Mesothelial cell of epicardium (in vitro differentiated cells): ENCODE results near the gene RIMBP2. TPM values are rescaled to one million over a fixed set of nuclear protein-coding genes. Genes with fewer than 3 reads are reported as not detected.

ENCODE experiments used
- DNase-seq, 2 experiments: peaks; one replicate each; pipeline ENCODE4 v3.0.0; 2021; ENCODE audit warnings: low spot score in 2 of 2; ENCODE audit not compliant: unreplicated experiment in 2 of 2
- H3K27ac Mint-ChIP-seq: 2 replicates; pipeline ENCODE4 v1.8.0; 2021; ENCODE audit warnings: mixed read lengths
- H3K27me3 Mint-ChIP-seq: 2 replicates; pipeline ENCODE4 v1.8.0; 2021; ENCODE audit warnings: low read depth, mixed read lengths
- H3K36me3 Mint-ChIP-seq: 2 replicates; pipeline ENCODE4 v1.8.0; 2021; ENCODE audit warnings: mixed read lengths
- H3K4me1 Mint-ChIP-seq: 2 replicates; pipeline ENCODE4 v1.8.0; 2021; ENCODE audit warnings: mixed read lengths
- H3K4me3 Mint-ChIP-seq: 2 replicates; pipeline ENCODE4 v1.8.0; 2021; ENCODE audit warnings: mild to moderate bottlenecking, moderate library complexity, mixed read lengths
- H3K9me3 Mint-ChIP-seq: 2 replicates; pipeline ENCODE4 v1.8.0; 2021; ENCODE audit warnings: mixed read lengths
- CTCF ChIP-seq: fragments of 200-600 bp; sonication (generic); IDR thresholded peaks from one replicate; pipeline ENCODE4 v1.5.0; 2021; ENCODE audit warnings: antibody characterized with exemption; ENCODE audit not compliant: unreplicated experiment
- total RNA-seq: library from RNA; stranded (reverse); gene quantifications from 3 replicates; pipeline ENCODE4 v1.2.1, GENCODE V29; 2021

RIMBP2 gene
- total RNA-seq, 1 donor from 2014 or later: 8.6 TPM

GRCh38 chr12:130556486-130557055, 159.5 kb downstream of the RIMBP2 start:
- H3K9me3 Mint-ChIP-seq: peaks cover under 1% of the 10 kb centered on the region
- no peaks in the 10 kb centered on the region for H3K4me1 Mint-ChIP-seq
- H3K27me3 Mint-ChIP-seq: peaks cover 22% of the 10 kb centered on the region
- no peaks in the 10 kb centered on the region for H3K36me3 Mint-ChIP-seq
- no peak overlapping the region for H3K27ac Mint-ChIP-seq
- no peak overlapping the region for H3K4me3 Mint-ChIP-seq
- DNase-seq: no peak
- TF ChIP-seq CTCF: no peak

DNA sequence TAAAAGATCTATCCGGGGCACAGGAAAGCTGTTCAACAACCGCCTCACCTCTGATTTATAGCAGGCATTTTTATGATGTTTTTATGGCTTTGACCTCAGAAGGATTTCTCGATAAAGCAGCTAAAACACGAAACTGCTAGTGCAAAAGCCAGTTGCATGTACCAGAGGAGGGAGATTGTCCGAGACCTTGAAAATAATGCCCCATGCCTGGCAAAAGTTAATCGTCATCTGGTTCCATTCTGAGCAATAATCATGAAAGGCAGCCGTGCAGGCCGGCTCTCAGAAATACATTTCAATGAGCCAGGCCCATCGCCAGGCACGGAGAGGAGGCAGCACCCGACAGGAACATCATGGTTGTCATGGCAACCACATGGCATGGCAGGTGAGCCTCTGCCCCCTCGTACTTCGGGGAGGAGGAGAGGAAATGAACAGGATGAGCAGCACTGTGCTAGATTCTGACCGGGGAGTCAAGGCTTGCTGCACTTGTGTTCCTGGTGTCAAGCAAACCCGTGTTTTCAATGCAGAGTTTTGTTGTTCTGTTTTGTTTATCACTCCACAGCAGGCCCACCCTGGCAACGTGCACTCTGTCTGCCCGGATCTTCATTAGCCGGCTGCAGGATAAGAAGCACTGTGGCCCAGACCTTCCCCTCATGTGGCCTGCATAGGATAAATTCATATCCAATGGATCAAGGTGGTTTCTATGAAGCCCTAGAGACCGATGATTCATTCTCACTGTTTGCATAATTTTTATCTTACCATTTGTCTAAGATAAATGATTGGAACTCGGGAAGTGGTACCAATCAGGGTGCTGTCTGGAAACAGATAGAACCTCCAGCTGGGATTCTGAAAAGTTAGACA, 160.2 kb downstream of the RIMBP2 start:
- no peak overlapping the region for H3K4me3 Mint-ChIP-seq
- DNase-seq: no peak
- H3K36me3 Mint-ChIP-seq: no peaks in the 10 kb centered on the region
- peaks cover 22% of the 10 kb centered on the region for H3K27me3 Mint-ChIP-seq
- H3K4me1 Mint-ChIP-seq: no peaks in the 10 kb centered on the region
- no peak for TF ChIP-seq CTCF
- peaks cover 5% of the 10 kb centered on the region for H3K9me3 Mint-ChIP-seq
- no peak overlapping the region for H3K27ac Mint-ChIP-seq

DNA sequence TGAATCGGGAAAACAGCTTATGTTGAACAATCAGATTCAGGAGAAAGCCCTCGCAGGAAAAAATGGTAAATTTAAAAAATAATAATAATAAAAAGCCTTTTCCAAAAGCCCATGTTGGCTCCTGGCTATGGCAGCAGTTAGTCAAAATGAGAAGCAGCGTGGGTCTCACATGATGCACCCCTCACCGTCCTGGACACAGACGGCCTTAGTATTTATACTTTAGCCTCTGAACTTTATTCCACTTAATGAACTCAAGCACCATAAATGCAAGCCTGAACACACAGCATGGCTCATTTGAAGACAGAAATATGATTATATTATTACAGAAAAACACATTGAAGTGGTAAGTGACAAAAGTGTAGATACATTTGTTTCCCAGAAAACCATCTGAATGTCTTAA, 160.9 kb downstream of the RIMBP2 start:
- Mint-ChIP-seq H3K27me3 (peaks cover 18% of the 10 kb centered on the region), H3K27ac (no peak overlapping the region), H3K4me1 (no peaks in the 10 kb centered on the region), H3K9me3 (peaks cover 11% of the 10 kb centered on the region), H3K36me3 (no peaks in the 10 kb centered on the region), H3K4me3 (no peak overlapping the region)
- DNase-seq: no peak
- TF ChIP-seq CTCF: no peak

GRCh38 chr12:130552483-130552996, 163.6 kb downstream of the RIMBP2 start:
- Mint-ChIP-seq H3K36me3 (no peaks in the 10 kb centered on the region), H3K4me3 (no peak overlapping the region), H3K9me3 (peaks cover 20% of the 10 kb centered on the region), H3K27me3 (peaks cover 9% of the 10 kb centered on the region), H3K4me1 (no peaks in the 10 kb centered on the region), H3K27ac (no peak overlapping the region)
- no peak for TF ChIP-seq CTCF
- DNase-seq: no peak

DNA sequence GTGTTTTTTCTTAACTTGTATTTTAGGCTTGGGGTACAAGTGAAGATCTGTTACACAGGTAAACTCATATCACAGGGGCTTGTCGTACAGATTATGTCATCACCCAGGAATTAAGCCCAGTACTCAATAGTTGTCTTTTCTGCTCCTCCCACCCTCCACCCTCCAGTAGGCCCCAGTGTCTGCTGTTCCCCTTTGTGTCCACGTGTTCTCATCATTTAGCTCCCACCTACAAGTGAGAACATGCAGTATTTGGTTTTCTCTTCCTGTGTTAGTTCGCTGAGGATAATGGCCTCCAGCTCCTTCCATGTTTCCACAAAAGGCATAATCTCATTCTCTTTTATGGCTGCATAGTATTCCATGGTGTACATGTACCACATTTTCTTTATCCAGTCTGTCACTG, 166.7 kb downstream of the RIMBP2 start:
- Mint-ChIP-seq H3K4me3 (no peak overlapping the region), H3K27ac (no peak overlapping the region), H3K36me3 (no peaks in the 10 kb centered on the region), H3K4me1 (no peaks in the 10 kb centered on the region), H3K9me3 (peaks cover 20% of the 10 kb centered on the region), H3K27me3 (peaks cover 3% of the 10 kb centered on the region)
- no peak for DNase-seq
- TF ChIP-seq CTCF: no peak
